ENCODE data around the gene OR2A25.

GRCh38 chr7:144024213-144024612, 45.4 kb upstream of the OR2A25 start:
- TF ChIP-seq NR1H2 (CRISPR knock-in tag; IDR thresholded peaks at IDR 0.05) (no peak), CTCF (IDR thresholded peaks at IDR 0.05) (no peak), CREM (CRISPR knock-in tag; IDR thresholded peaks at IDR 0.05) (no peak), MAX (CRISPR knock-in tag; IDR thresholded peaks at IDR 0.05) (no peak), MLX (CRISPR knock-in tag; IDR thresholded peaks at IDR 0.05) (no peak), GRHL2 (CRISPR knock-in tag; IDR thresholded peaks at IDR 0.05; ENCODE audit: insufficient replicate concordance, severe bottlenecking) (no peak), ETV6 (CRISPR knock-in tag; IDR thresholded peaks at IDR 0.05) (no peak), ATF3 (CRISPR knock-in tag; conservative IDR thresholded peaks at IDR 0.05) (no peak), SP1 (CRISPR knock-in tag; conservative IDR thresholded peaks at IDR 0.05) (no peak)

Measured in WTC11 (cell line).